ENCODE results near the gene ZG16B.

The ZG16B gene

GRCh38 chr16:2825049-2825742 lies 4.9 kb upstream of the ZG16B start:
- Mint-ChIP-seq H3K9me3 (no peaks in the 10 kb centered on the region), H3K4me3 (no peak overlapping the region), H3K36me3 (ENCODE audit: low read depth) (no peaks in the 10 kb centered on the region), H3K27ac (no peak overlapping the region), H3K27me3 (peaks cover 11% of the 10 kb centered on the region), H3K4me1 (ENCODE audit: low read depth) (peaks cover 14% of the 10 kb centered on the region)
- intact Hi-C loops (cut with micrococcal nuclease) = no loop called here

- intact Hi-C loops (cut with micrococcal nuclease) = no loop called here
- Mint-ChIP-seq H3K9me3 (no peaks in the 10 kb centered on the region), H3K4me1 (ENCODE audit: low read depth) (peaks cover 21% of the 10 kb centered on the region), H3K4me3 (no peak overlapping the region), H3K27ac (no peak overlapping the region), H3K27me3 (peaks cover 11% of the 10 kb centered on the region), H3K36me3 (ENCODE audit: low read depth) (peaks cover 4% of the 10 kb centered on the region)
Observed at GRCh38 chr16:2825906-2826305, 4.2 kb upstream of the ZG16B start.

- Mint-ChIP-seq H3K36me3 (ENCODE audit: low read depth) (peaks cover 12% of the 10 kb centered on the region), H3K4me1 (ENCODE audit: low read depth) (peaks cover 24% of the 10 kb centered on the region), H3K27ac (no peak overlapping the region), H3K27me3 (peaks cover 8% of the 10 kb centered on the region), H3K4me3 (no peak overlapping the region), H3K9me3 (no peaks in the 10 kb centered on the region)
- intact Hi-C loops (cut with micrococcal nuclease) = no loop called here
Observed at GRCh38 chr16:2826591-2827373, 3.3 kb upstream of the ZG16B start.

DNA sequence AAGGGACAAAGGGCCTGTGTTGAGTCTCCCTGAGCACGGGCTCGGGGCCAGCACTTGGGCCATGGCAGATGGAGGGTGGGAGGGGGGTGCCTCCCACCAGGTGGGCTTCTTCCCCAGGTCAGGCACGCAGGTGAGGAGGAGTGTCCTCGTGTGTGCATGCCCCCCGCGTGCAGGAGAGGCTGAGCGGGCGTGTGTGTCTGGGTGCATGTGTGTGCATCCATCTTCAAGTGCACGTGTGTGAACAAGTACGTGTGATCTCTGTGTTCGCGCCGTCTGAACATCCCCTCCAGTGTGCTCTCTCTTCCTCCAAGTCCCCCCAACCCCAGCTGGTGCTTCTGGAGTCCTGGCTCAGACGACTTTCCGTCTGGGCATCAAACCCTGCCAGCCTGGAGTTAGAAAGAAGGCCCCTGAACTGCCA lies 2.7 kb upstream of the ZG16B start:
- Mint-ChIP-seq H3K27ac (no peak overlapping the region), H3K27me3 (peaks cover 6% of the 10 kb centered on the region), H3K4me1 (ENCODE audit: low read depth) (peaks cover 24% of the 10 kb centered on the region), H3K9me3 (no peaks in the 10 kb centered on the region), H3K36me3 (ENCODE audit: low read depth) (peaks cover 12% of the 10 kb centered on the region), H3K4me3 (no peak overlapping the region)
- intact Hi-C loops (cut with micrococcal nuclease) = no loop called here

DNA sequence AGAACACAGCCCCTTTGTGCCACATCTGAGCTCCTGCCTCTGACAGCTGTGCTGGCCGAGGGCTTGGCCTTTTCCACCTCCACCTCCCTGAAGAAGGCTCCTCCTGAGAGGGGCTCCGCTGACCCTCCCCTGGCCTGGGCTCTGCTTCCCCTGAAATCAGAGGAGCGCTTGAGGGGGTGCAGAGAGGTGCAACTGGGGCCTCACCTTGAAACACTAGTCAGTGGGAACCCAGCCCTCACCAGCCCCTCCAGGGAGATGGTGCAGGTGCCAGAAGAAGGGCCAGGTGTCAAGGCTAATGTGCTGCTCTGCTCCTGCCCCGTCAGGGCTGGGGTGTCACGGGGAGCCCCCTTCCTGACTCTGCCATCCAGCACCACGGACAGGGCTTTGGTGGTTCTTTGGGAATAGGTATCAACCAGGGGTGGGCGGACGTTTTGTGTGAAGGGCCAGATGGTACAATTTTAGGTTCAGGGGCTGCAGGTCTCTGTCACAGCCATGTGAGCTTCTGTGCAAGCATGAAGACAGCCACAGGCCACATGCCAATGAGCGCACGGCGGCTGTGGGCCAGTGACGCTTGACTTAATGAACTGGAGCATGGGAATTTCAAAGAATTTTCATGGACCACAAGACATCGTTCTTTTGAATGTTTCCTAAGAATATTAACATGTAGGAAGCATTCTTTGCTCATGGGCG lies 2.1 kb upstream of the ZG16B start:
- intact Hi-C loops (cut with micrococcal nuclease) = no loop called here
- Mint-ChIP-seq H3K27me3 (peaks cover 10% of the 10 kb centered on the region), H3K36me3 (ENCODE audit: low read depth) (peaks cover 12% of the 10 kb centered on the region), H3K9me3 (no peaks in the 10 kb centered on the region), H3K4me3 (no peak overlapping the region), H3K27ac (no peak overlapping the region), H3K4me1 (ENCODE audit: low read depth) (peaks cover 25% of the 10 kb centered on the region)

DNA sequence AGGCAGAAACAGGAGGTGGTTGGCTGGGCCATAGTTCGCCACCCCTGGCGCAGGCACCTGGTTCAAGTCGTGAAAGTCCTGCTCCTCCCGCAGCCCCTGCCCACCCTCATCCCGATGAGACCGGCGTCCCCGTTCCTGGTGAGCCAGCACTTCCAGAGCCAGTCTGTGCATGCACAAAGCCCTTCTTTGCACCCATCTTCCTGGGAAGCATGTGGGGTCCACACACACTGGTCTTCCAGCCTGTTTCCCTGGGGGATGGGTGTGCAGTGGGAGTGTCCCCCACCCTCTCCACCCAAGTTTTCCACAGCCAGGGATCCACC lies 1.6 kb upstream of the ZG16B start:
- H3K4me1 Mint-ChIP-seq (ENCODE audit: low read depth) = peaks cover 23% of the 10 kb centered on the region
- H3K9me3 Mint-ChIP-seq = no peaks in the 10 kb centered on the region
- H3K36me3 Mint-ChIP-seq (ENCODE audit: low read depth) = peaks cover 12% of the 10 kb centered on the region
- H3K27ac Mint-ChIP-seq = no peak overlapping the region
- no peak overlapping the region for H3K4me3 Mint-ChIP-seq
- intact Hi-C loops (cut with micrococcal nuclease) = no loop called here
- H3K27me3 Mint-ChIP-seq = peaks cover 10% of the 10 kb centered on the region

GRCh38 chr16:2828876-2829430 lies 1.1 kb upstream of the ZG16B start:
- Mint-ChIP-seq H3K27me3 (peaks cover 10% of the 10 kb centered on the region), H3K36me3 (ENCODE audit: low read depth) (peaks cover 12% of the 10 kb centered on the region), H3K9me3 (no peaks in the 10 kb centered on the region), H3K4me3 (no peak overlapping the region), H3K4me1 (ENCODE audit: low read depth) (peaks cover 23% of the 10 kb centered on the region), H3K27ac (no peak overlapping the region)
- intact Hi-C loops (cut with micrococcal nuclease) = no loop called here

GRCh38 chr16:2830355-2830695 lies 222 bp downstream of the ZG16B start:
- H3K4me3 Mint-ChIP-seq = peak overlapping the region; percentile 69
- H3K4me1 Mint-ChIP-seq (ENCODE audit: low read depth) = peaks cover 23% of the 10 kb centered on the region
- intact Hi-C loops (cut with micrococcal nuclease) = no loop called here
- no peaks in the 10 kb centered on the region for H3K9me3 Mint-ChIP-seq
- H3K36me3 Mint-ChIP-seq (ENCODE audit: low read depth) = peaks cover 12% of the 10 kb centered on the region
- peak overlapping the region; percentile 80 for H3K27ac Mint-ChIP-seq
- H3K27me3 Mint-ChIP-seq = peaks cover 13% of the 10 kb centered on the region

- Mint-ChIP-seq H3K27me3 (peaks cover 18% of the 10 kb centered on the region), H3K4me3 (no peak overlapping the region), H3K4me1 (ENCODE audit: low read depth) (peaks cover 30% of the 10 kb centered on the region), H3K36me3 (ENCODE audit: low read depth) (peaks cover 12% of the 10 kb centered on the region), H3K27ac (peak overlapping the region; percentile 80), H3K9me3 (no peaks in the 10 kb centered on the region)
- intact Hi-C loops (cut with micrococcal nuclease) = no loop called here
Observed at GRCh38 chr16:2831203-2831602, 1.1 kb downstream of the ZG16B start.

- H3K27me3 Mint-ChIP-seq = peaks cover 35% of the 10 kb centered on the region
- intact Hi-C loops (cut with micrococcal nuclease) = no loop called here
Observed at GRCh38 chr16:2833776-2834175, 3.7 kb downstream of the ZG16B start.

DNA sequence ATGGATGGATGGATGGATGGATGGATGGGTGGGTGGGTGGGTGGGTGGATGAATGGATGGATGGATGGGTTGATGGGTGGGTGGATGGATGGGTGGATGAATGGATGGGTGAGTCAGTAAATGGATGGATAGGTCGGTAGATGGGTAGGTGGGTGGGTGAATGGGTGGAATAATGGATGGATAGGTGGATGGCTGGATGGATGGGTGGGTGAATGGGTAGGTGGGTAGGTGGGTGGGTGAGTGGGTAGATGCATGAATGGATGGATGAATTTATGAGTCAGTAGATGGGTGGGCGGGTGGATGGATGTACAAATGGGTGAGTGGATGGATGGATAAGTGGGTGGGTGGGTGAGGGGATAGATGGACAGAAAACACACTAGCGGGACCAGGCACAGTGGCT lies 4.9 kb downstream of the ZG16B start:
- H3K27me3 Mint-ChIP-seq = peaks cover 37% of the 10 kb centered on the region
- H3K36me3 Mint-ChIP-seq (ENCODE audit: low read depth) = peaks cover 12% of the 10 kb centered on the region
- no peaks in the 10 kb centered on the region for H3K9me3 Mint-ChIP-seq
- no peak overlapping the region for H3K4me3 Mint-ChIP-seq
- peaks cover 34% of the 10 kb centered on the region for H3K4me1 Mint-ChIP-seq (ENCODE audit: low read depth)
- intact Hi-C loops (cut with micrococcal nuclease) = no loop called here
- no peak overlapping the region for H3K27ac Mint-ChIP-seq

More at GRCh38 chr16:2833776-2834175, 3.7 kb downstream of the ZG16B start:
- no peaks in the 10 kb centered on the region for H3K9me3 Mint-ChIP-seq
- peaks cover 12% of the 10 kb centered on the region for H3K36me3 Mint-ChIP-seq (ENCODE audit: low read depth)
- H3K4me1 Mint-ChIP-seq (ENCODE audit: low read depth) = peaks cover 38% of the 10 kb centered on the region
- H3K27ac Mint-ChIP-seq = no peak overlapping the region
- H3K4me3 Mint-ChIP-seq = no peak overlapping the region

- Mint-ChIP-seq H3K36me3 (ENCODE audit: low read depth) (peaks cover 8% of the 10 kb centered on the region), H3K4me1 (ENCODE audit: low read depth) (peaks cover 27% of the 10 kb centered on the region), H3K9me3 (no peaks in the 10 kb centered on the region), H3K4me3 (no peak overlapping the region), H3K27me3 (peaks cover 37% of the 10 kb centered on the region), H3K27ac (no peak overlapping the region)
- intact Hi-C loops (cut with micrococcal nuclease) = no loop called here
Observed at GRCh38 chr16:2835638-2836493, 5.8 kb downstream of the ZG16B start.

DNA sequence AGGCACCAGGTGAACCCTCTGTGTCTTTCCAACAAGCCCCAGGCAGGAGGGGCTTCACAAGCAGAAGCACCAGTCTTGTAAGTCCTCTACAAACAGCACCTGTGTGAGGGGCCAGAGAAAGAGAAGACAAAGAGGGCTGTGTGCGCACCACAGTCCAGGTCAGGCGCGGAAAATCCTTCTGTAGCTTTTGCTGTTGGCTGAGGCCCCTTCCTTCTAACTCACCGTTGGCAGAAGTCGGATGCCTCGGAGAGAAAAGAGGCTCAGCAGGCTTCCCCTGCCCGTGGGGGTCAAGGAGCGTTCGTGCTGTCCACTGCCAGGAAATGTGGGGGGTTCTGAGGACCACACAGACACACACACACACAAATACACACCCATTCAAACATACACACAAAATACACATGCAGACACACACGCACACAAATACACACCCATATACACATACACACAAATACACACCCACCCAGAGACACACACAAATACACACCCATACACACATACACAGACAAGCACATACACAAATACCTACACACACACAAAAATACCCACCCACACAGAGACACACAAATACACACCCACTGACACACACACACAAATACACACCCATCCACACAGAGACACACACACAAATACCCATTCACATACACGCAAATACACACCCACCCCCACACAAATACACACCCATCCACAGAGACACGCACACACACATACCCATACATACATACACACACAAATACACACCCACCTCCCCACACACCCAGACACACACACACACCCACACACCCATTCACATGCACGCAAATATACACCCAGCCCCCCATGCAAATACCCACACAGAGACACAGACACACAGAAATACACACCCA lies 6.8 kb downstream of the ZG16B start:
- intact Hi-C loops (cut with micrococcal nuclease) = no loop called here
- H3K4me1 Mint-ChIP-seq (ENCODE audit: low read depth) = peaks cover 31% of the 10 kb centered on the region
- peaks cover 37% of the 10 kb centered on the region for H3K27me3 Mint-ChIP-seq
- H3K9me3 Mint-ChIP-seq = no peaks in the 10 kb centered on the region
- H3K27ac Mint-ChIP-seq = no peak overlapping the region
- H3K36me3 Mint-ChIP-seq (ENCODE audit: low read depth) = no peaks in the 10 kb centered on the region
- no peak overlapping the region for H3K4me3 Mint-ChIP-seq

Data from dendritic cell treated with granulocyte-macrophage colony-stimulating factor and Interleukin-4, amounts not matched to agents 40 ng/mL and 50 ng/mL, for 4 days (primary cell).